ENCODE results near the gene GPR146.
A peak's percentile ranks its signal among the peaks of the same experiment; 100 is the strongest.

The GPR146 gene

DNA sequence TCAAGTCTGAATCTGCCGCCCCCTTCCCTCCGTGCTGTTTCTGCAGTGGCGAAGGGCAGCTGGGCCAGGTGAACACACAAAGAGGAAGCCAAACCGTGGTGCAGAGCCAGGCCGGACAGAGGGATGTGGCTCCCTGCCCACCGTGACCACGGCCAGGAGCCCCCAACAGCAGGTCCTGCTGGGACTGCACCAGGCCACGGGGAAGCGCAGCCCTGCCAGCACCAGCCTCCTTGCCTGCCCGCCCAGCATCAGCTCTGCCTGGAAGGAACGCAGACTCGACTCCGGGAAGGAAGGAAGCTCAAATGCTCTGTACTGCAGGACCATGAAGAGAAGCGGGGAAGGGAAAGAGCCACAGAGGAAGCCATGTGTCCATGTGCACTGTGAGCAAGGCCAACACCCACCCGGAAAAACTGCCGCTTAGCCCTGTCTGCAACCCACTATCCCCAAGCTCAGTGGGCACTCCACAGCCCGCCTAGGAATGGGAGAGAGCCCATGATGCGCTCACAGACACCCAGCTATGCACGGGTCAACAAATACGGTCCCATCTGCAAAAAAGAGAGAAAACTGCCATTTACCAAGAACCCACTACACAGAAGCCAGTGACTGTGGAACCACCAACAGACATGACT, 62.6 kb downstream of the GPR146 start:
- DNase-seq (ENCODE audit: low spot score) = no peak
- no peak overlapping the region for H2AK5ac ChIP-seq (ENCODE audit: low read depth, low read length)
- no CpG with 5 or more reads among the region's 20 CpGs for WGBS, 2 donors (ENCODE audit: extremely low coverage in 2 of 2, insufficient read length in 2 of 2, insufficient replicate concordance in 1 of 2)
- no peak overlapping the region for H3K27ac ChIP-seq (replicated peaks; ENCODE audit: low read length)
- no peak overlapping the region for H2BK120ac ChIP-seq (ENCODE audit: low read depth, low read length)
- H2AFZ ChIP-seq (ENCODE audit: low read length) = no peak overlapping the region
- H2BK12ac ChIP-seq (ENCODE audit: low read length) = no peak overlapping the region
- no peak overlapping the region for H4K8ac ChIP-seq (ENCODE audit: low read depth, low read length)
- no peak overlapping the region for H3K23ac ChIP-seq (ENCODE audit: low read depth, low read length, poor library complexity)
- H3K4me1 ChIP-seq (ENCODE audit: control insufficient read depth in 2 of 2, insufficient read depth in 1 of 2, low read depth in 1 of 2, low read length in 2 of 2) = peaks cover under 1 to 1% of the 10 kb centered on the region in 2 donors
- no peaks in the 10 kb centered on the region for H3K27me3 ChIP-seq (ENCODE audit: control insufficient read depth in 3 of 3, insufficient read depth in 3 of 3, low read depth in 1 of 3, low read length in 3 of 3)
- H3K14ac ChIP-seq (ENCODE audit: low read length) = no peak overlapping the region
- H2BK5ac ChIP-seq (ENCODE audit: low read length) = no peak overlapping the region
- H2BK15ac ChIP-seq (ENCODE audit: low read length) = no peak overlapping the region
- no peak overlapping the region for H4K91ac ChIP-seq (ENCODE audit: low read depth, low read length, poor library complexity)
- no peak overlapping the region for H3K4me3 ChIP-seq (ENCODE audit: low read length in 2 of 2)
- peaks cover 0 to 2% of the 10 kb centered on the region in 2 donors for H3K36me3 ChIP-seq (replicated peaks in 1 of 2; ENCODE audit: control insufficient read depth in 2 of 2, insufficient read depth in 2 of 2, low read length in 2 of 2)
- H3K9me3 ChIP-seq (replicated peaks in 1 of 2; ENCODE audit: control insufficient read depth in 2 of 2, insufficient read depth in 1 of 2, low read depth in 1 of 2, low read length in 2 of 2) = no peaks in the 10 kb centered on the region
- no peak overlapping the region for H3K4me2 ChIP-seq (ENCODE audit: insufficient read depth, low read length, poor library complexity, severe bottlenecking)
- H3K18ac ChIP-seq (ENCODE audit: low read length) = peak overlapping the region; percentile 48
- H3K9ac ChIP-seq (ENCODE audit: low read depth, low read length, poor library complexity) = no peak overlapping the region
- H3K4ac ChIP-seq (ENCODE audit: low read length) = peak overlapping the region; percentile 76
- H3K79me1 ChIP-seq (ENCODE audit: low read depth, low read length) = peaks cover 30% of the 10 kb centered on the region

DNA sequence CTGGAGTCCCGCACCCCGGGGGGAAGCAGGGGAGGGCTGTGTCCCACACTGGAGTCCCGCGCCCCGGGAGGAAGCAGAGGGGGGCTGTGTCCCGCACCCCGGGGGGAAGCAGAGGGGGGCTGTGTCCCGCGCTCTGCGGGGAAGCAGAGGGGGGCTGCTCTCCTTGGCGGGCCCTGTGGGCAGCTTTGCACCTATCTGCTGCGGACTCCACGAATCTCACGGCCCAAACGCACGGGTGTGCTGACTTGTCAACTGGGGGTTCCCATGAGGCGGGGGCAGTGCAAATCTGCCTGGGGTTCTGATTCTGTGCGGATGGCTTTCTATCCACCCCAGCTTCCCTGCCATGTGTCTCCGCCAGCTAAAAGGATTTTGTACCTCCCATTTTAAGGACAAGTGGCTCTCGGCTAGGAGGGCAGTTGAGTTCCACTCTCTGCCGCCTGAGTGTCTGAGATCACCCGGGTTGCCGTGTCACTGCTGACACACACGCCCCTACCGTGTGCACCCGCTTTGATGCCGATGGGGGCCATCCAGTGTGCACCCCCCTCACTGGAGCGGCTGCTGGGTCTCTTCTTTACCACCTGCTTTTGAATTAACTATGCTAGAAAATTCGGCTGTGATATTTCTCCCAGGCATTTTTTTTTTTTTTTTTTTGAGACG, 64.0 kb downstream of the GPR146 start:
- no peak overlapping the region for H4K8ac ChIP-seq (ENCODE audit: low read depth, low read length)
- peaks cover 24% of the 10 kb centered on the region for H3K79me1 ChIP-seq (ENCODE audit: low read depth, low read length)
- H3K14ac ChIP-seq (ENCODE audit: low read length) = no peak overlapping the region
- H4K91ac ChIP-seq (ENCODE audit: low read depth, low read length, poor library complexity) = no peak overlapping the region
- H3K18ac ChIP-seq (ENCODE audit: low read length) = no peak overlapping the region
- no peak for DNase-seq (ENCODE audit: low spot score)
- no peaks in the 10 kb centered on the region for H3K4me1 ChIP-seq (ENCODE audit: control insufficient read depth in 2 of 2, insufficient read depth in 1 of 2, low read depth in 1 of 2, low read length in 2 of 2)
- no peak overlapping the region for H2AK5ac ChIP-seq (ENCODE audit: low read depth, low read length)
- H2BK15ac ChIP-seq (ENCODE audit: low read length) = no peak overlapping the region
- no peak overlapping the region for H3K4ac ChIP-seq (ENCODE audit: low read length)
- no peak overlapping the region for H2BK120ac ChIP-seq (ENCODE audit: low read depth, low read length)
- no peak overlapping the region for H3K4me3 ChIP-seq (ENCODE audit: low read length in 2 of 2)
- H3K23ac ChIP-seq (ENCODE audit: low read depth, low read length, poor library complexity) = no peak overlapping the region
- H3K9ac ChIP-seq (ENCODE audit: low read depth, low read length, poor library complexity) = no peak overlapping the region
- no CpG with 5 or more reads among the region's 30 CpGs for WGBS, 2 donors (ENCODE audit: extremely low coverage in 2 of 2, insufficient read length in 2 of 2, insufficient replicate concordance in 1 of 2)
- H2BK12ac ChIP-seq (ENCODE audit: low read length) = no peak overlapping the region
- H3K27ac ChIP-seq (replicated peaks; ENCODE audit: low read length) = no peak overlapping the region
- H2BK5ac ChIP-seq (ENCODE audit: low read length) = no peak overlapping the region
- no peaks in the 10 kb centered on the region for H3K9me3 ChIP-seq (replicated peaks in 1 of 2; ENCODE audit: control insufficient read depth in 2 of 2, insufficient read depth in 1 of 2, low read depth in 1 of 2, low read length in 2 of 2)
- H3K27me3 ChIP-seq (ENCODE audit: control insufficient read depth in 3 of 3, insufficient read depth in 3 of 3, low read depth in 1 of 3, low read length in 3 of 3) = no peaks in the 10 kb centered on the region
- peaks cover 5 to 8% of the 10 kb centered on the region in 2 donors for H3K36me3 ChIP-seq (replicated peaks in 1 of 2; ENCODE audit: control insufficient read depth in 2 of 2, insufficient read depth in 2 of 2, low read length in 2 of 2)
- no peak overlapping the region for H2AFZ ChIP-seq (ENCODE audit: low read length)
- H3K4me2 ChIP-seq (ENCODE audit: insufficient read depth, low read length, poor library complexity, severe bottlenecking) = no peak overlapping the region

Small RNA genes within 50 kb of the gene (small RNA-seq; reads per million reads assigned to genes)
- 672 reads per million, percentile 99 among the genes with 10 or more reads in this experiment for gene MIR339 (ENCODE audit: insufficient read depth)
